ENCODE data around the gene RNPS1. TPM values are rescaled to one million over a fixed set of nuclear protein-coding genes. Genes with fewer than 3 reads are reported as not detected.

RNPS1 gene
- total and polyA plus RNA-seq, 9 of the 15 experiments (the other 6 are each of a cell fraction or from before 2014, with no cell fraction given): 44.9 to 338 (median 202) TPM

GRCh38 chr16:2267913-2268666 is at the start of gene RNPS1 (continued):
- TF ChIP-seq ZNF695 (CRISPR knock-in tag; IDR thresholded peaks at IDR 0.05): no peak
- no peak for TF ChIP-seq MYNN (IDR thresholded peaks at IDR 0.05)
- TF ChIP-seq MYNN (CRISPR knock-in tag; IDR thresholded peaks at IDR 0.05): no peak
- TF ChIP-seq DMBX1 (CRISPR knock-in tag; IDR thresholded peaks at IDR 0.05; ENCODE audit: borderline replicate concordance): no peak
- peak; percentile 99 for TF ChIP-seq SUPT5H (IDR thresholded peaks at IDR 0.05)
- no peak for TF ChIP-seq ZBTB26 (CRISPR knock-in tag; IDR thresholded peaks at IDR 0.05)
- TF ChIP-seq NEUROD1 (IDR thresholded peaks at IDR 0.05; ENCODE audit: borderline replicate concordance, low read depth, low read length, partially characterized antibody): no peak
- TF ChIP-seq ZHX1 (conservative IDR thresholded peaks at IDR 0.05; ENCODE audit: low read length): no peak
- no peak for TF ChIP-seq SAFB2 (IDR thresholded peaks at IDR 0.05; ENCODE audit: borderline replicate concordance, low read depth, low read length, severe bottlenecking)
- no peak; the same call in 1 of the 2 replicates for TF ChIP-seq FOXP1 (CRISPR knock-in tag; IDR thresholded peaks at IDR 0.05)
- peak; percentile 93 for TF ChIP-seq JUNB (CRISPR knock-in tag; conservative IDR thresholded peaks at IDR 0.05)
- TF ChIP-seq IRF9 (tag; IDR thresholded peaks at IDR 0.05): 0 out of 2 replicates have a peak, but pooled peaks have one; percentile 25
- TF ChIP-seq ZNF780A (CRISPR knock-in tag; IDR thresholded peaks at IDR 0.05): no peak
- no peak for TF ChIP-seq TCF15 (CRISPR knock-in tag; IDR thresholded peaks at IDR 0.05)
- TF ChIP-seq CCNT2 (IDR thresholded peaks at IDR 0.05; ENCODE audit: borderline replicate concordance, extremely low read depth, insufficient read length, low read depth, low read length): no peak
- TF ChIP-seq ZMIZ1 (IDR thresholded peaks at IDR 0.05; ENCODE audit: low read depth in 2 of 2, low read length in 2 of 2): peak in 1 of 2 experiments; percentile 75; a peak in 2 of 4 replicates
- TF ChIP-seq PRMT5 (CRISPR knock-in tag; IDR thresholded peaks at IDR 0.05): no peak
- no peak; the same call in 1 of the 2 replicates for TF ChIP-seq KLF13 (tag; IDR thresholded peaks at IDR 0.05; ENCODE audit: borderline replicate concordance, low read depth)

All from K562 (cell line).